Activated T-helper 1 cell treated with anti-CD3 and anti-CD28 coated beads, Interleukin-2, amount 50 U/mL, for 16 hours (primary cell): ENCODE results near the gene RGPD8.

ENCODE experiments used
- DNase-seq, 2 donors: peaks; one replicate each; pipeline ENCODE4 v3.0.0-alpha.2; 2020; ENCODE audit warnings: low read depth in 1 of 2, low spot score in 1 of 2

The RGPD8 gene

GRCh38 chr2:112335600-112335999 lies 97.8 kb downstream of the RGPD8 start:
- DNase-seq, result no peak

GRCh38 chr2:112332123-112332696 lies 101.2 kb downstream of the RGPD8 start:
- no peak for DNase-seq

DNA sequence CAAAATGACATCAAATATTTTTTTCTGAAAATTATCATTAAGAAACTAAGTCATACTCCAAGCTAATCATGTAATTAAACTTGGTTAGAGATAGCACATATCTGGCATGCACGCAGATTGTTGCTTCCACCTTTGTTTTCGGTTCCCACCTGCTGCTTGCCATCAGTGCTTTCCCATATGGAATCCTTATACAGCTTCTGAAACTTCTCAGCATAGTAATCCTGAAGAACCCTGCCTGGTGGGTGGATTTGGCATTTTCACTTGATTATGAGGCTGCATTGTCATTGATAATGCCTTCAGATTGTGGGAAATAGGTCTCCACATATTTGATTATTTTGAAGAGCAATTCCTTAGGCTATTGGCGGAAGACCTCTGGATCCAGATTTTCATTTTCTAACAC lies 110.5 kb downstream of the RGPD8 start:
- DNase-seq, result no peak

- DNase-seq, result no peak
Measured at GRCh38 chr2:112321375-112322320, 111.8 kb downstream of the RGPD8 start.
